Activated CD8-positive, alpha-beta memory T cell treated with anti-CD3 and anti-CD28 coated beads, Interleukin-2, amount 50 U/mL, for 1 hour (primary cell): ENCODE results near the gene MYO5A.
"Not testable (repeated sequence)": the region's sequence is repeated elsewhere in the genome, so short reads cannot be mapped to it uniquely, and the experiment has no call there.

Source experiments
- DNase-seq: peaks from one replicate; pipeline ENCODE4 v3.0.0-alpha.2; 2020; ENCODE audit errors: extremely low read depth

Gene MYO5A

DNA sequence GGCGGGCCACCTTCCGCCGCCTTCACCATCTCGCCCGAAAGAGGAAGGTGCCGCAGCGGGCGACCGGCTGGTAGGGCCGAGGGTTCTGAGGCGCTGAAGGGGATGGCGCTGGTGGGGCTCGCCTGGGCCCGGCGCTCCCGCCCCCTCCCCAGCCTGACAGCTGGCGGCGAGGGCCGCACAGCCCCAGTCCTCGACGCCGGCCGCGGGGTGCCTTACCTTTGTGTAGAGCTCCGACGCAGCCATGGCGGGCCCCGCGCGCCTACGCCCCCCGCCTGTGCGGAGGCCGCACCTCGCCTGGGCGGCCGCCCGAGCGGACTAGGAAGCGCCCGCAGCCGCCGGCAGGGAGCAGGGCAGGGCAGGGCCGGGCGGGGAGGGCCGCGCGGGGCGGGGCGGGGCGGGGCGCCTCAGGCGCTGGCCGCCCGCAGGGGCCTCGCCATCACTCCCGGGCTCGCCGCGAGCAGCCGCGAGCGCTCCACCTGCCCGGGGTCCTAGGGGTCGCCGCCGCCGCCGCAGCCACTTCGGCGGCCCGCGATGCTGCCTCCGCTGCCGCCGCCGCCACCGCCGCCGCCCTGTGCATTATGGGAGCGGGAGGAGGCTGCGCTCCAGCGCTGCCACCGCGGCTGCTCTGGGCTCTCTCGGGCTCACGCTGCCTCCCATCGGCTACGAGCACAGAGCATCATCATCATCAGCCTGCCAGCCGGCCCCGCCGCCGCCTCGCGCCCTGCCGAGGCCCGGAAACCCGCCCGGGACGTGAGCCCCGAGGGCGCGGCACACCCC lies at the start of gene MYO5A:
Gene MYO5A (minus strand): TSS at position 317 of the 777 bp plus-strand sequence. CDS start 74 bp downstream, at position 243.
- DNase-seq, result peak; percentile 42

DNA sequence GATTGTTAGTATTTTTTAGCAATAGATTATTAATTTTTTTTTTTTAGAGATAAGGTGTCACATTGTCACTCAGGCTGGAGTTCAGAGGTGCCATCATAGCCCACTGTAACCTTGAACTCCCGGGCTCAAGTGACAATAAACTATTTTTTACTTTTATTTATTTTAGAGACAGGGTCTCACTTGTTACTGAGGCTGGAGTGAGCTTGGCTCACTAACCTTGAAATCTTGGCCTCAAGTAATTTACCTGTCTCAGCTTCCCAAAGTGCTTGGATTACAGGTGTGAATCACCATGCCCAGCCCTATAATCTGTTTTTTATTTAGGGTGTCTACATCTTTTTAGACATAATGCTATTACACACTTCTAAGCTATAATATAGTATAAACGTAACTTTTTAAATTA lies 48.0 kb upstream of the MYO5A start:
- no peak for DNase-seq

DNA sequence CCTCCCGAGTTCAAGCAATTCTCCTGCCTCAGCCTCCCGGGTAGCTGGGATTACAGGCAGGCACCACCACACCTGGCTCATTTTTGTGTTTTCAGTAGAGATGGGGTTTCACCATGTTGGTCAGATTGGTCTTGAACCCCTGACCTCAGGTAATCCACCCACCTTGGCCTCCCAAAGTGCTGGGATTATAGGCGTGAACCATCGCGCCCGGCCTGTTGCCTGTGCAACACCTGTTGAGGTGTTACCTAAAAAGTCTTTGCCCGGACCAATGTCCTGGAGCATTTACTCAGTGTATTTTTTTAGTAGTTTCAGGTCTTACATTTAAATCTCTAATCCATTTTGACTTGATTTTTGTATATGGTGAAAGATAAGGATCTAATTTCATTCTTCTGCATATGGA lies 46.9 kb upstream of the MYO5A start:
- DNase-seq, result not testable (repeated sequence)

DNA sequence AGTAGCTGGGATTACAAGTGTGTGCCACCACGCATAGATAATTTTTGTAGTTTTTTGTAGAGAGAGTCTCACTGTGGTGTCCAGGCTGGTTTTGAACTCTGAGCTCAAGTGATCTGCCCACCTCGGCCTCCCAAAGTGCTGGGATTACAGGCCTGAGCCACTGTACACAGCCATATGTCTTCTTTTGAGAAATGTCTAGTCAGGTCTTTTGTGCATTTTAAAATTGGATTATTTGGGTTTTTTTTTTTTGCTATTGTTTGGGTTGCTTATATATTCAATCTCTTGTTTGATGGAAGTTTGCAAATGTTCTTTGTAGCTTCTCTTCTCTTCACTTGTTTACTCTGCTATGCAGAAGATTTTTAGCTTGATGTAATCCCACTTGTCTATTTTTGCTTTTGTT lies 46.4 kb upstream of the MYO5A start:
- no peak for DNase-seq

DNA sequence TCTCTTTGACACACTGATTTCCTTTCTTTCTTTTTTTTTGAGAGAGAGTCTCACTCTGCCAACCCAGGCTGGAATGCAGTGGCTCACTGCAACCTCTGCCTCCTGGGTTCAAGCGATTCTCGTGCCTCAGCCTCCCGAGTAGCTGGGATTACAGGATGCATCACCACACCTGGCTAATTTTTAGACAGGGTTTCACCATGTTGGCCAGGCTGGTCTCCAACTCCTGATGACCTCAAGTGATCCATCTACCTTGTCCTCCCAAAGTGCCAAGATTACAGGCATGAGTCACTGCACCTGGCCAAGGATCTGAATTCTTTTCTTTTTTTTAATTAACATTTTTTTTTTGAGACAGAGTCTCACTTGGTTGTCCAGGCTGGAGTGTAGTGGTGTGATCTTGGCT lies 45.9 kb upstream of the MYO5A start:
- DNase-seq, result not testable (repeated sequence)

DNA sequence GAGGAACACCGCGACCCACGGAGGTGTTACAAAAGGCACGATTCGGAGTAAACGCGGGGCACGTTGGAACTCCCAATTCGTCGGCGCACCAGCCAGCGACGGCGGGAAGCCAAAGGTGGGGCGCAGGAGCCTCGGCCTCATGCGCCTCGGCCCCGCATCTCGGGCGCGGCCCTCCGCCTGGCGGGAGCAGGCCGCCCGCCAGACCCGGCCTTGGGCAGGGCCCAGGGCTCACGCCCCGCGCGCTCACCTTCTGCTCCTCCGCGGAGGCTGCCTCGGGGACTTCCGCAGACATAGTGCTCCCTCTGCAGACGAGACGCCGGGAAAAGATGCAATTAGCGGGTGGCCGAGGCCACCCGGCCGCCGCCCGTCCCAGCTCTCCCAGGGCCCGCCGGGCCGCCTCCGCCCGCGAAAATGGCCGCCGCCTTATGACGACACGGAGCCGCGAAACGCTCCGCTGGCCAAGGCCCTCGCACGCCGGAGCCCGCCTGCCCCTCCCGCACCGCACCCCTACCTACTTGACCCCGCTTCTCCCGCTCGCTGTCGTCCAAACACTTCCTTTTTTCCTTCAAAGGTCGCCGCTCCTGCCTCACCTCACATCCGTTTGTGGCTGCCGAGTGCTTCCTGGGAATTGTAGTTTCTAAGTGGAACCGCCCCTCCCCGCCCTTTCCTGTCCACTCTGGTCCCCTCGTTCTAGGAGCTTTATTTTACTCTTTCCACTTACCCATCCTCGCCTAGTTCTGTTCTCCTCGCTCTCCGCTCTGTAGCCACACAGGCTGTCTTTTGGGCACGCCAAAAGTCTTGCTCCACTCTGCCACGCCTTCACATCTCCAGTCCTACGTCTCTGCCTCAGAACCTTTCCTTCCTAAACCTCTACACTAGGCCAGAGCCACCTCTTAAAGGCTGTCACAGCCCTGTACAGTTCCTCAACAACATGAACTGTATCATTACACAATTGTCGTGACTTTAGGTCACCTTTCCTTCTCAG lies 40.2 kb upstream of the MYO5A start, which contains the start of gene ARPP19:
Gene ARPP19 (minus strand): TSS at position 430 of the 985 bp plus-strand sequence. CDS start 138 bp downstream, at position 292.
- DNase-seq, result peak; percentile 53

DNA sequence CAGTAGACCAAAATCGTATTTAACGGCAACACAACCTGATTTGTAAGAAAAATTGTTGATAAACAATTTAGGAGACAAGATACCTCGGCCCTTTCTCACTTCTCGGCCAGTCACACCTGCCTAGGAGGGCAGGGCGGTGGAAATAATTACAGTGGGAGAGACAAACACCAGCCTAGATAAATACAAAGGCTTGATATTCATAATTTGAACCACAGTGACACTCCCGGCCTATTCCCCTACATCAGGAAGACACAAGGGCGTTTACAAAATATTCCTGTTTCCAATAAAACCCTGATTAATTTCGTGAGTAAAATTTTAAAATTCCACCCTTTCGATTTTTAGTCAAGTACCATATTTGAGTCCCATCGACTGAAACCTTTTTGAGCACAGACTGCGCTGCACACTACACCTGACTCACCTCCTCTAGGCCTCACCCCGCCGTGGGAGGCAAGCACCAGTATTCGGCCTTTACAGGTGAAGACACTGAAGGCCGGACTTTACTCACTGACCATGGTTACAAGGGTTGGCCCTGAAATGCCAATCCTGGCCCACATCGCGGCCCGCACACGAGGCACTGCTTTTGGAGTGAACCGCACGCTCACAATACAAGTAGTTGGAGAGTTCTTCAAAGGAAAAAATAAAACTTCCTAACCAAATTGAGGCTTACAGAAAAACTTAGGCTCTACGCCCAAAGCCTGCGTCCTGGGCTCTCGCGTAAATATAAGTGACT lies 39.4 kb upstream of the MYO5A start:
- DNase-seq, result no peak

DNA sequence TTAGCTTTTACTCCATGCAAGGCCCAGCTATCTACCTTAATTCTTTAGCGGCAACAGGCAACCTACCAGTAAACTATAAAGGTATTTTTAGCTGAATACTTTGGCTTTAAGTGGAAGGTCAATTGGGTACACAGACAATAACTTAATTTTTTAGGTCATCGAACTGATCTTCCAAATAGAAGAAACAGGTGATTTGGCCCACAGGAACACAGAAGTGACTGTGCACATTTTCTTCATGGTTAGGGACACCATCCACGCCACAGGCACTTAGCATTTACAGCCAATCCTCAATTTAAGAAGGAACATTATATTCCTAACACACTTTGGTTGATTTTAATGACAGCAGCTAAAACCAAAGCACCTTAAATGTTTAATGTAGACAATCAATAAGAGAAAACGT lies 38.2 kb upstream of the MYO5A start:
- DNase-seq, result no peak

DNA sequence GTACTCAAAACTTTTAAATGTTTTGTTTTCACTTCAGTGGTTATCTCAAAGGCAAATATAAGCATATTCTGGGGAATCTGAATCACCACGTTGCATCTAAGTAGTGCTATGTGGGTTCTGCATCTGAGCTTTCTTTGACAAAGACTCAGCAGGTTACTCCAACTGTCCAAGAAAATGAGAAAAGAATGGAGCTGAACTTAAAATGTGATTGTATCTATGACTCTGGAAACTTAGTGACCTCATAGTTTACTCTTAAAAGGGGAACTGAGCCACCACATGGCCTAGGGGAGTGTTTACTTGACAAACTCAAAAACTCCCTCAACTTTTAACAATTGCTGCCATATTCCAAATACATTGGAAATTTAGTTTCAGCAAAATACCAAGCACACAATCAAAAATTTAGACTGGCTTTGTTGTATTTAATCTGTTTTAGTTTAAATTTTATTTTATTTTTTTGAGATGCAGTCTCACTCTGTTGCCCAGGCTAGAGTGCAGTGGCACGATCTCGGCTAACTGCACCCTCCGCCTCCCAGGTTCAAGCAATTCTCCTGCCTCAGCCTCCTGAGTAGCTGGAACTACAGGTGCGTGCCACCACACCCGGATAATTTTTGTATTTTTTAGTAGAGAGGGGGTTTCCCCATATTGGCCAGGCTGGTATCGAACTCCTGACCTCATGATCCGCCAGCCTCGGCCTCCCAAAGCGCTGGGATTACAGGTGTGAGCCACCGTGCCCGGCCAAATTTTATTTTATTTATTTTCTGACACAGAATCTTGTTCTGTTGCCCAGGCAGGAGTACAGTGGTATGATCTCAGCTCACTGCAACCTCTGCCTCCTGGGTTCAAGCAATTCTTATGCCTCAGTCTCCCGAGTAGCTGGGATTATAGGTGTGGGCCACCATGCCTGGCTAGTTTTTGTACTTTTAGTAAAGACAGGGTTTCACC lies 37.0 kb upstream of the MYO5A start:
- DNase-seq, result not testable (repeated sequence)

DNA sequence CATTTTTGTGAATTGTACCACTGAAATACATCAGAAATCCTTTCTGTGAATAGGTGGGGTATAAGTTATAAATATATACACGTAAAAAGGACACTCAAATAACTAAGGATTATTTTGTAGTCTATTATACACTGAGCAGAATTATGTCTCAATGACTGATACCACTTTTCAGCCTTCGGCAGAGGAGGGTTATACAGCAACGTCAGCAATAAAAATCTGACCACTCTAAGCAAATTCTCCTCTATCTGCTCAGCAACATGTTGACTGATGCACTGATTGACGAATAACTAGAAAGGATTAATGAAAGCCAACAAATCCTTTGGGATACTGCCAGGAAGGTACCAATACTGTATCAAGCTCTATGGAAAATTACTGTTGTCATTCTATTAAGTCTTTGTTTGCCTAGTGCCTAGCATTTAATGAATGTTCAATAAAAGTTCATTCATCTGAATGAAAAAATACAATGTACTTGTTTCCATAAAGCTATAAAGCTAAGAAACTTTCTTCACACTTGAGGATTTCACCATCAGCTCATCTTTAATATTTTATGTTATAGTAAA lies 34.9 kb upstream of the MYO5A start:
- no peak for DNase-seq

DNA sequence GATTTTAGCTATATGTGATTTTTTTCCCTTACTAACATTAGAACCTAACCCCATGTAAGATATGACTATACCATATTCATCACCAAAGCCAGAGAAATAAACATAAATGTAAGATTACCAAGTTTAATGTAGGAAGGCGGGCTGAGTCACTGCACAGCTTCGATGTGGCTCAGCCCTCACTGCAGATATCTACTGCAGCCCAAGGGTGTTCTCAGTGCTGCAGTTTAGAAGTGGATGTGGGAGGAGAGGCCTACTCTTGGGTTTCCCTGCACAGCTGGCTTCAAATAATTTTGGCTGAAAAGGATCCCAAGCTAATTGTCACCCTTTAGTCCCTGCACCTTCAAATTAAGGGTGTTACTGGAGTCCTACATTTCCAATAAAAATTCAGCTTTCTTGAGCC lies 30.9 kb upstream of the MYO5A start:
- DNase-seq, result no peak

DNA sequence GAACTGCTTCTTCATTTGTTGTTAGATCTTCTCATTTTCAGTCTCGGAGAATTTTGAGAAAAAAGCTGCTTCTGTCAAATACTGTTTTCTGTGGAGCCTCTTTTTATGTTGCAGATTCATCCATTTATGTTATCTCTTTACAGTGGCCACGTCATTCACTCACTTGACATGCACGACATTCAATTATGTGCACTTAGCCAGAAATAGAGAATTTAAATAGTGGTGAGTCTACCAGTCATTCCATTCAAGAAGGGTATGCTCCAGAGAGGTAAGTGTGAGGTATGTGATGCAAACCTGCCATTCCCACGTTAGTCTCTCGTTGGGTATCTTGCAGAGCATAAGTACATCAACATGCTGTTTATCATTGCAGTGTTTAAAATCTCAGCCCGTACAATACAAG lies 30.3 kb upstream of the MYO5A start:
- DNase-seq, result no peak

DNA sequence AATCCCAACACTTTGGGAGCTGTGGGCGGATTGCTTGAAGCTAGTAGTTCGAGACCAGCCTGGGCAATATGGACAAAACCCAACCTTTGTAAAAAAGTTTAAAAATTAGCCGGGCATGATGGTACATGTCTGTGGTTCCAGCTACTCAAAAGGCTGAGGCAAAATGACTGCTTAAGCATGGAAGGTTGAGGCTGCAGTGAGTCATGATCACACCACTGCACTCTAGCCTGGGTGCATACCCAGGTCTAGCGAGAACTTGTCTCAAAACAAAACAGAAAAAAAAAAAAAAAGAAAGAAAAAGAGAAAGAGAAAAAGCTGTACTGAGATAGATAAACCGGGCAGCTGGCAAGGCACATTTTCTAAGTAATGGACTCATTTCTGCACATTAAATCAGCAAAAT lies 29.5 kb upstream of the MYO5A start:
- no peak for DNase-seq

DNA sequence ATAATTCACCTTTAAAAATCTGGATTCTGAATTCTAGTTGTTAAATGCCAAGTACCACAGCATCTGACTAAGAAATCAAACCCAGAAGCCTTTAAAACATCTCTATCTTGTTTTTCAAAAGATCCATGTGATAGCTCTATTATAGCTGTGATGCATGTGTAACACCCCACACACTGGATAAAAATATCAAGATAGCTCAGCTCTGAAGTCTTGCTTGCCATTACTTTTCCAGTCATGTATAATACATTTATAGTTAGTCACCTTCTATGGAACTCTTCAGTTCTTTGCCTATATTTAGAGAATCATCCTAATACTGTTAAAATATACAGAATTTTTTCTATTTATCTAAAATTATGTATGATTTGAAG lies 28.6 kb upstream of the MYO5A start:
- no peak for DNase-seq

DNA sequence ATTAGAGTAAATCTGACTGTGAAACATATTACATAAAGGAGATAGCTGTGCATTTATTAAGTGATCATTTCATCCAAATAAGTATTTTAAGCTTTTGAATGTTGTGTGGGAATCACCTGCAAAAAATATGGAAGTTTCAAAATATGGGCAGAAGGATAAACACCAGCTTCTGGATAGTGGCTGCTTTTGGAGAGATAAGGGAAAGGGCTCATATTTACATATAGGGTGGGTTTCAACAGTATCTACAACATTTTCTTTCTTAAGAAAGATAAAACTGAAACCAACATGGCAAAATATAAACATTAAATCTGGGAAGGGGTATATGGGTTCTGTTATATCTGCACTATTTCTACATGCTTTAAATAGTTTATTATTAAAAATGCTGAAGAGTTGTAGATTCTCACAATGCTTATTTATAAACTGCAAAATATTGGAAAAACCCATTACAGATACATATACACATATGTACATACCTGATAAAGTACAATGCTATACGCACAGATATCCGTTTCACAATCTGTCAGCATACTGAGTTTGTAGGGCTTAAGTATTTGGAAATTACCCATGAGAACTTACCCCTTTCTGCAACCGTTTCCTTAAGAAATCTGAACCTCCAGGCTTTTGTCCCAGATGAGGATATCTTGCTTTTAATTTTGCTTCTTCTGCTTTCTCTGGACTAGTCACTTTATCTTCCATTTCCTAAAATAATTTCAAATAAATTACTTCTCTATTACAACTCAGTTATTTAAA lies 28.0 kb upstream of the MYO5A start:
- DNase-seq, result no peak

DNA sequence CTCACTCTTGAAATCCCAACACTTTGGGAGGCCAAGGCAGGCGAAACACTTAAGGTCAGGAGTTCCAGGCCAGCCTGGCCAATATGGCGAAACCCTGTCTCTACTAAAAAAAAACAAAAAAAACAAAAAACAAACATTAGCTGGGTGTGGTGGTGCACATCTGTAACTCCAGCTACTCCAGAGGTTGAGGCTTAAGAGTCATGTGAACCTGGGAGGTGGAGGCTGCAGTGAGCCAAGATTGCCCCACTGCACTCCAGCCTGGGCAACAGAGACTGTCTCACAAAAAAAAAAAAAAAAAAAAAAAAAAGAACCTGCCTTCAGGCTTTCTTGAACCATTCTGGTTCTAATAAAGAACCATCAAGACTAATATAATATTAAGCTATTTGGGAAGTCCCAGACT lies 23.6 kb upstream of the MYO5A start:
- no peak for DNase-seq

DNA sequence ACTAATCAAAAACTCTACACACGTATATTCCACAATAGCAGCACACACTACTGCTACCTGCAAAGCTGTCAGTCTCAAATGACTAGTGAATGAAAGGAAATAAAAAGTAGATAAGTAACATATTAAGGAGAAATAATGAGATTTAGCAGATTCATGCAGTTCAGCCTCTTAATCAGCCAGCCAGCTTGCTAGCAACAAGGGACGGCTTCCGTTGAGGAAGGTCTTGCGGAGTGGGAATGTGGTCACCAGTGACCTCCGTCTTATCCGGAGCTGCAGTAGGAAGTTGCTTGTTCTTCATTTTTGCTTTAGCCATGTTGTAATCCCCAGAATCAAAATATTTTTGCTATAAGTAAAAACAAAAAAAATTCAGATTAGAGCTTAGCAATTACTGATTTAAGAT lies 23.1 kb upstream of the MYO5A start:
- no peak for DNase-seq

DNA sequence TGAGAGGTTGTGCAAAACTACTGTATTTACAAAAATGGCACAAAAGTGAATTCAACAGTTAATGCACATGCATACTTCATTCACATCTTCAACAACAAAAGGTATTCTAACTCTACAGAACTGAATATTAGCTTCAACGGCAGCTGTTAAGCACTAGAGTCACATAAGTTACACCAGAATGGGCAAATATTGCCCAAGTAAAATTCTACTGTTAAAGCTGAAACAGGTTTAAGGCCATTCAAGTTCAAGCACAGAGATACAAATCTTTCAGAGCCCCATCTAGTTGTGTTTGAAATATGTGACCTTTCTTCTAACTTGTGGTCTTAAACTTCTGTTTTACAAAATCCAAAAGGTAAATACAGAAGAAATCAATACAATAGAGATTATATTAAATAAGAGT lies 22.5 kb upstream of the MYO5A start:
- not testable (repeated sequence) for DNase-seq

DNA sequence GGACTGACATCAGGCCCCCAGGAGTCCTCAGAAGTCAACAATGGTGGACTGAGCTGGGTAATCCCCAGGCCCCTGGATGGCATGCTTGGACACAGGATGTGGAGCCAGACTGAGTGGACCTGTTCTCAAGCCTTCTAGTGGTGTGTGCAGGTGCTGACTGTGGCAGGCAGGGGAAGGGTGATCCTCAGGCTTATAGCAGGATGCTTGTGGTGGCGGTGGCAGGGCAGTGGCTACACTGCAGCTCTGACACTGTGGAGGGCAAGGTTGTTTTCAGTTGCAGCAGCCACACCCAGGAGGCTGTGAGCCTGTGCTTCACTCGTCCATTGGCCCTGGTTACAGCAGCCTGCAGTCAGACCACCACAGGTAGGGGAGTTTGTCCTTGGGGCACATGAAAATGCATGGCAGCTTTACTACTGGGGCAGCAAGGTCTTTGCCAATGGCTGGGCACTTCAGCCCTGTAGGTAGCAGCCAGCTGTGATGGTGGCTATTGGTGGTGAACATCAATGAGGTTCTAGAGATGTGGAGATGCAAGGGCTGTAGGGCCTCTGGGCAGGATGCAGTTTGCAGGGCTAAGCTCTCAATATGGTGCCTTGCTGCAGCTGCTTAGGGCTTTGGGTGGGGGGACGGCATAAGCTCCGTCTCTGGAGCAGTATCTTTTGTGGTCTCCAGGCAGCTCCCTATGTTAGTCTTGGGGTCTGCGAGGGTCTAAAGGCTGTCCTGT lies 17.5 kb upstream of the MYO5A start:
- DNase-seq, result no peak
